ENCODE results near the gene CHRNB2. TPM values are rescaled to one million over a fixed set of nuclear protein-coding genes. Genes with fewer than 3 reads are reported as not detected.
A peak's percentile ranks its signal among the peaks of the same experiment; 100 is the strongest.

The CHRNB2 gene
- total and polyA plus RNA-seq, 9 of the 15 experiments (the other 6 are each of a cell fraction or from before 2014, with no cell fraction given), result 0.01 TPM; not detected in 8

GRCh38 chr1:154551474-154551873 is 16.1 kb upstream of the CHRNB2 start:
- intact Hi-C loops (cut with micrococcal nuclease) (no loop called here), in situ Hi-C loops (cut with MboI) (no loop called here)
- Histone ChIP-seq H3K36me3 (ENCODE audit: control insufficient read depth, insufficient read depth, low read length) (peaks cover 78% of the 10 kb centered on the region), H3K9me3 (replicated peaks; ENCODE audit: control insufficient read depth, insufficient read depth, low read depth, low read length) (no peaks in the 10 kb centered on the region), H4K20me1 (replicated peaks; ENCODE audit: control insufficient read depth, insufficient read depth, low read length) (peaks cover 8% of the 10 kb centered on the region; the same call in 1 of the 2 replicates), H3K4me3 (no peak overlapping the region), H2AFZ (ENCODE audit: low read depth, low read length) (no peak overlapping the region), H3K4me1 (replicated peaks in 1 of 2; ENCODE audit: control insufficient read depth in 2 of 2, insufficient read depth in 2 of 2, low read length in 2 of 2) (peaks cover 0 to under 1% of the 10 kb centered on the region in 2 experiments; a peak in 2 of 5 replicates), H3K79me2 (ENCODE audit: control insufficient read depth, insufficient read depth, low read length) (peaks cover 9% of the 10 kb centered on the region), H3K9ac (ENCODE audit: insufficient read depth in 1 of 2, low read depth in 2 of 2, low read length in 2 of 2) (no peak overlapping the region), H3K27me3 (ENCODE audit: control insufficient read depth in 2 of 2, insufficient read depth in 2 of 2, low read length in 2 of 2) (no peaks in the 10 kb centered on the region), H3K27ac (ENCODE audit: extremely low read depth, low read depth, low read length) (no peak overlapping the region), H3K4me2 (ENCODE audit: insufficient read depth, low read length) (no peak overlapping the region), H3K9me1 (ENCODE audit: control insufficient read depth, insufficient read depth, low read length) (no peaks in the 10 kb centered on the region)
- ATAC-seq, result no peak
- CTCF ChIA-PET (ENCODE audit: low intra/inter-chr PET ratio), result no interaction called here
- DNase-seq (ENCODE audit: extremely low read depth in 1 of 4, low spot score in 3 of 4), result no peak
- TF ChIP-seq RFX7 (CRISPR knock-in tag; IDR thresholded peaks at IDR 0.05) (no peak), BCL6 (CRISPR knock-in tag; IDR thresholded peaks at IDR 0.05) (no peak), RBFOX2 (IDR thresholded peaks at IDR 0.05; ENCODE audit: low read depth, low read length) (0 out of 2 replicates have a peak, but pooled peaks have one; percentile 12), ARID1B (IDR thresholded peaks at IDR 0.05) (no peak)
- WGBS (ENCODE audit: insufficient coverage, low coverage, missing lambda C conversion rate), result 97% methylated on average over 4 of the region's 4 CpGs
- no TSS peak for BruUV-seq (replicated peaks)
- FAIRE-seq, result no peak
- POLR2A ChIA-PET, result no interaction called here

- 91% methylated on average over 6 of the region's 6 CpGs for WGBS (ENCODE audit: insufficient coverage, low coverage, missing lambda C conversion rate)
- no peak for FAIRE-seq
- no peak overlapping the region for H2AFZ ChIP-seq (ENCODE audit: low read depth, low read length)
- no TSS peak for BruUV-seq (replicated peaks)
- in situ Hi-C loops (cut with MboI) (no loop called here), intact Hi-C loops (cut with micrococcal nuclease) (no loop called here)
- ChIA-PET CTCF (ENCODE audit: low intra/inter-chr PET ratio) (no interaction called here), POLR2A (interaction anchor here (0.9 to 1.2 kb wide), 2 partner anchors 10 to 38 kb away, joined by 3 to 4 read pairs; no protein-coding TSS in a partner anchor)
- TF ChIP-seq ZNF263 (CRISPR knock-in tag; IDR thresholded peaks at IDR 0.05; ENCODE audit: borderline replicate concordance), result no peak
- TF ChIP-seq RBFOX2 (IDR thresholded peaks at IDR 0.05; ENCODE audit: low read depth, low read length), result 0 out of 2 replicates have a peak, but pooled peaks have one; percentile 14
- H3K27ac ChIP-seq (ENCODE audit: extremely low read depth, low read depth, low read length), result no peak overlapping the region
- no peak overlapping the region for H3K4me3 ChIP-seq
- H3K4me1 ChIP-seq (replicated peaks in 1 of 2; ENCODE audit: control insufficient read depth in 2 of 2, insufficient read depth in 2 of 2, low read length in 2 of 2), result peaks cover 0 to 6% of the 10 kb centered on the region in 2 experiments; a peak in 3 of 5 replicates
- no peak for ATAC-seq
- H3K9ac ChIP-seq (ENCODE audit: insufficient read depth in 1 of 2, low read depth in 2 of 2, low read length in 2 of 2), result no peak overlapping the region
- no peaks in the 10 kb centered on the region for H3K27me3 ChIP-seq (ENCODE audit: control insufficient read depth in 2 of 2, insufficient read depth in 2 of 2, low read length in 2 of 2)
- H3K9me1 ChIP-seq (ENCODE audit: control insufficient read depth, insufficient read depth, low read length), result no peaks in the 10 kb centered on the region
- DNase-seq (ENCODE audit: extremely low read depth in 1 of 4, low spot score in 3 of 4), result no peak
- H4K20me1 ChIP-seq (replicated peaks; ENCODE audit: control insufficient read depth, insufficient read depth, low read length), result peaks cover 8% of the 10 kb centered on the region; the same call in 1 of the 2 replicates
- no peak overlapping the region for H3K4me2 ChIP-seq (ENCODE audit: insufficient read depth, low read length)
- H3K79me2 ChIP-seq (ENCODE audit: control insufficient read depth, insufficient read depth, low read length), result peaks cover 15% of the 10 kb centered on the region
- no peaks in the 10 kb centered on the region for H3K9me3 ChIP-seq (replicated peaks; ENCODE audit: control insufficient read depth, insufficient read depth, low read depth, low read length)
- peaks cover 78% of the 10 kb centered on the region for H3K36me3 ChIP-seq (ENCODE audit: control insufficient read depth, insufficient read depth, low read length)
Measured at GRCh38 chr1:154552036-154552435, 15.5 kb upstream of the CHRNB2 start.
